GM21825 (cell line): Measurements from ENCODE around the gene APOL3.
"Not testable (repeated sequence)": the region's sequence is repeated elsewhere in the genome, so short reads cannot be mapped to it uniquely, and the experiment has no call there.

Source experiments
- ATAC-seq: cut with Tn5 transposase; IDR thresholded peaks from one replicate; pipeline ENCODE4 v1.9.1; 2021; ENCODE audit warnings: mild to moderate bottlenecking, moderate library complexity; ENCODE audit not compliant: unreplicated experiment

The APOL3 gene, protein sequence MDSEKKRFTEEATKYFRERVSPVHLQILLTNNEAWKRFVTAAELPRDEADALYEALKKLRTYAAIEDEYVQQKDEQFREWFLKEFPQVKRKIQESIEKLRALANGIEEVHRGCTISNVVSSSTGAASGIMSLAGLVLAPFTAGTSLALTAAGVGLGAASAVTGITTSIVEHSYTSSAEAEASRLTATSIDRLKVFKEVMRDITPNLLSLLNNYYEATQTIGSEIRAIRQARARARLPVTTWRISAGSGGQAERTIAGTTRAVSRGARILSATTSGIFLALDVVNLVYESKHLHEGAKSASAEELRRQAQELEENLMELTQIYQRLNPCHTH

DNA sequence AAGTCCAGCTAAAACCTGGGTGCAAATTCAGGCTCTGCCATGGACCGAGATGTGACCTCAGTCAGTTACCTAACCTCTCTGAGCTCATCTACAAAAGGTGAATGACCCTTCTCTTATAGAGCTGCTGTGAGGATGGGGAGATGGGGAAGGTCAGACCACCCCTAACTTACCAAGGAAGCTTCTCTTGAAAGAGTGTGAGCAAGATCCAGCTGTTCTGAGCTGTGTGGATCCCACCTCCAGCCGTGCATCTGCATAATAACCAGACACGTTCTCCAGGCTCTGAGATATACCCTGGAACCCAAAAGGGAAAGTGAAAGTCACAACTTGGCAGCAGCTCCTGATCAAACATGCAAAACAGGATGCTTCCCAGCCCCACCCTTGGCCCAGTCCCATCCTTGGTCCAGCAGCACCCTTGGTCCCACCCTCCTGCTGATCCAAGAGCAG lies at the start of gene APOL3:
TSS of gene APOL3 (minus strand) at position 257 of the 444 bp plus-strand sequence. CDS start 11,700 bp downstream, outside the sequence.
- ATAC-seq, result no peak

- ATAC-seq, result no peak
These were observed 49.7 kb upstream of the APOL3 start for GRCh38 chr22:36210224-36210623.

DNA sequence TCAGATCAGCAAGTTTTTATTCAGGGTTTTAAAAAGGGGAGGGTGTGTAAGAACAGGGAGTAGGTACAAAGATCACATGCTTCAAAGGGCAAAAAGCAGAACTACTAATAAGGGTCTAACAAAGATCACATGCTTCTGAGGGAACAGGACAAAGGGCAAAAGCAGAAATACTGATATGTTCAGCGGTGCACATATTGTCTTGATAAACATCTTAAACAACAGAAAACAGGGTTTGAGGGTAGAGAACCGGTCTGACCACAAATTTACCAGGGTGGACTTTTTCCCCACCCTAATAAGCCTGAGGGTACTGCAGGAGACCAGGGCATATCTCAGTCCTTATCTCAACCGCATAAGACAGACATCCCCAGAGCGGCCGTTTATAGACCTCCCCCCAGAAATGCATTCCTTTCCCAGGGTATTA lies 48.9 kb upstream of the APOL3 start:
- not testable (repeated sequence) for ATAC-seq

- ATAC-seq, result no peak
These were observed 48.4 kb upstream of the APOL3 start for GRCh38 chr22:36208914-36209313.

GRCh38 chr22:36208162-36208765 lies 47.7 kb upstream of the APOL3 start:
- ATAC-seq, result no peak

DNA sequence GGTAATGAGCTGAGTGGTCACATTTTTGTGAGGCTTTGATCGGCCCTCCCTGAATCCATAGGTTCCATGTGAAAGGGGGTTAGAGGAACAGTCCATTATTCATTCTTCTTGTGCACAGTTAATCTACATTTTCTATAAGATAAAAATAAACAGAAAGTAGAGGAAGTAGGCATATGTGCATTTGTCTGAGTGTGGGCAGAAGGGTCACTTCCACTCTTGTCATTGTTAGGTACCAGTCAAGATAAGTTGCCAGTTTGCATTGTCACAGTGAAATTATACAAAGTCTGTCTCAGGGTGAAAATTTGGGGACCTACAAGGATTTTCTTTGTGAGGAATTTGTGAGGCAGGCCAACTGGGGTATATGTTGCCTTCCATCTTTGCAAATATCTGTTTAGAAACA lies 45.7 kb upstream of the APOL3 start:
- no peak for ATAC-seq

GRCh38 chr22:36205573-36205972 lies 45.0 kb upstream of the APOL3 start:
- ATAC-seq, result not testable (repeated sequence)

GRCh38 chr22:36204632-36205015 lies 44.1 kb upstream of the APOL3 start:
- ATAC-seq, result no peak

DNA sequence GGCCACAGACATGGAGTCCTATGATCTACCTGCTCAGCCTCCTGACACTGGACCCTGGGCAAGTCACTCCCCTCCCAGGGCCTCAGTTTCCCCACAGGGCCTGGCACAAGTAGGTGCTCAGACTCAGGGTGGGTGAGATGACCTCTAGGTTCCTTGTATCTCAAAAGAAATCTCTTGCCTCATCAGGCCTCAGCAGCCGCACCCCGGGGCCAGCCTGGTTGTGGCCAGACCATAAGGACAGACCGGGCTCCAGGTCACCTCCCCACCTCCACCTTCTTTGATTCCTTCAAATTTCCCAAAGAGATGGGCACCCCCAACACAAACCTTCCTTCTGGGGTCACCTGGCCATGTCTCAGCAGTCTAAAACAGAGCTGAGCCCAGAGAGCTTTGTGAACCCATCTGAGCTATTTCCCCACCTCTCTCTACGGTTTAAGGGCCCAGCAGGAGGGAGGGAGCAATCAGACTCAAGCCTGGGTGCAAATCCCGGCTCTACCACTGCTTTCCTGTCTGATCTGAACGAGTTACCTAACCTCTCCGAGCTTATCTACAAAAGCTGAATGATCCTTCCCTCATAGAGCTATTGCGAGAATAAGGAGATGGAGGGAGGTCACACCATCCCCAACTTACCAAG lies 43.6 kb upstream of the APOL3 start:
- no peak for ATAC-seq

DNA sequence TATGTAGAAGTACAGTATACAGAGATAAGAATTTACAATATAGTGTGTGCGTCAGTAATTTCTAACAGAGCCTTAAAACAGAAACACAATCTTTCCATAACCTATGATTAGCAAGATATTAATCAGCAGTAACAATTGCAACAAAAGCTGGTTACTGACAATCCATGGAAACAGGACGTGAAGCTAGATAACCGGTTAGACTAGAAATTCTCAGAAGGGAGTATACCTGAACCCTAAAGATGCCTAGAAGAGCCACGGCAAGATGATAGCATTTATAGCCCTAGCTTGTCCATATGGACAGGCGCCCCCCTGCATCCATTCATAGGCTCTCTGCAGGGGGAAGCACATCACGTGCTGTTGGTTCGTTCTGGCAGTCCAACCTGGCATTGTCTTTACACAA lies 42.9 kb upstream of the APOL3 start:
- not testable (repeated sequence) for ATAC-seq

DNA sequence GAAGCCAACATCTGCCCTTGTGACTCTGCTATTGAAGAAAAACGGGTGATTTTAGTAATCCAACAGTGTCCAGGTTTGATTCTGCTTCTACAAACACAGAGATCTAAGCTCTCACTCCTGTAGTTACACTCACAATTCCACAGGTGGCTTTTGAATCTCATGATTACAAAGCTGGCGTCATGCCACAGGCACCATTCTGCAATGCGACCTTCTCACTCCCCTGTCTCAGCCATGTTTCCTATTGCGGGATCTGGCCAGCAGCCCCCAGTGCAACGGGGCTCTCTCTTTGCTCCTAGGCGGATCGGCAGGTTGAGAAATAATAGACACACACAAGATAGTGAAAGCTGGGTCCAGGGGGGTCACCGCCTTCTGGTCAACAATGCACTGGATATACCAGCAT lies 42.4 kb upstream of the APOL3 start:
- ATAC-seq, result not testable (repeated sequence)

GRCh38 chr22:36201630-36202319 lies 41.2 kb upstream of the APOL3 start, which contains the start of gene APOL4:
Gene APOL4 (minus strand): TSS chr22:36201809. CDS start chr22:36201734, 75 bp downstream.
- ATAC-seq, result no peak

DNA sequence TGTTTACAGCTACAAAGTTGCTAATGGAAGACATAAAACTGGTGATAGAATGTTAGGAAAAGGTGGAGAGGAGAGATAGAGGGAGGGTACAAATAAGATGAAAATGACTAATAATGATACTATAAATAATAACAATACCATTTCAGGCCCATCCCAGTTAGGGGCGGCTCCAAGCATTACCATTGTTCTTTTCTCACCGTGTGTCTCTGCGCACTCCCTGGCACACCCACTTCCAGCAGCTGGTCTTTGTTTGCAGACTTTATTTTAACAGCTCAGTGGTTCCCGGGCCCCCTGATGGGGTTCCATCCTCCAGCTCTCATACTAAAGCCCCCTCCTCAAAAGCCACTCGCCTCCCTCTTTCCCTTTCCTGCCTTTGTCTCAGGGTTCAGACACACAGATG lies 40.5 kb upstream of the APOL3 start:
- not testable (repeated sequence) for ATAC-seq

DNA sequence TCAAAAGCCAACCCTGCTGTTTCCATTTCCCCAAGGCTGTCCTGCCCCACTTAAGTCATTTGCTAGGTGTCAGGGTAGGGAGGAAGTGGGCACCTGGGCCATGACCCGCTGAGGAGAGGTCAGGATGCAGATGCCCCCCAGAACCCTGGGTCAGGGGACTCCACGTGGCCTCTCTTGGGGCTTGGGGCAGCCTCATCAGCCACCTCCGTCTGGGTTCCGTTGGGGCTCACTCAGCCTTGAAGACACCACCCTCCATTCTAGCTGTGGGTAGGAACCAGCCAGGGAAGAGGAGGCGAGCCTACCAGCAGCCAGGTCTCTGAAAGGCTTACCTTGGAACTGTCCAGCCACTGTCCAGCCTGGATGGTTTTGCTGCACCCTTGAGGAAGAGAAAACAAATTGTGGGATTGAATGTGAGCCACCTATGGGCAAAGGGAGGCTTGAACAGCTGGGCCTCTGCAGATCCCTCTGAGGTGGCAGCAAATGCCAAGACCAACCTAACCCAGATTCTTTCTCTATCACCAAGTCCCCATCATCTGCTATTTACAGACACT lies 38.5 kb upstream of the APOL3 start:
- ATAC-seq, result no peak

GRCh38 chr22:36198536-36198935 lies 38.0 kb upstream of the APOL3 start:
- ATAC-seq, result no peak

DNA sequence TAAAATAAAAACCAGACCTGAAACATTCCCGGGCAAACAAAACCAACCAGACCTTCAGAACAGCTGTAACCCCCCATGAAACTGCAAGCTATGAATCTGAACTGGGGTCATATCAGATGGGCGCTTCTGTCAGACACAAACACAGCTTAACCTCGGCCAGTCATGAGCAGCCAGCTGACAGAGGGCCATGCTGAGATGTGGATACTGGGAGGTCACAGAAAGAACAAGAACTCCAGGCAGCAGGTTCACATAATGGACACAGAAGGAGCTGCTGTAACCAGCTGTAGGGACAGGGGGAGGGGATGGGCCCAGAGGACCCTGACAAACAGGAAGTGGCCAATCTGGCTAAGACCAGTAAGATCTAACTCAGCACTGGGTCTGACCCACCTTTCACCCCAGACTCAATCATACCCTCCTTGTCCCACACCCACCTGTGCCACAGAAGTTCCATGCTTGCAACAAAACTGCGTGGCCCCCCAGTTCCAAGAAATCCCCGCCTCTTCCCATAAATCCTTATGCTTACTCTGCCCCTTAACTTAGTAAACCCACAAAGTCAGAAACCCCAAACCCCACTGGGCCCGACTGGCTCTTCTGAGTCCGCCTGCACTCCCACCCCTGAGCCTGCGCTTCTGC lies 37.1 kb upstream of the APOL3 start:
- no peak for ATAC-seq

- ATAC-seq, result no peak
These were observed 36.5 kb upstream of the APOL3 start for GRCh38 chr22:36197065-36197440.

GRCh38 chr22:36196254-36197064 lies 35.9 kb upstream of the APOL3 start:
- no peak for ATAC-seq

GRCh38 chr22:36194971-36195370 lies 34.4 kb upstream of the APOL3 start:
- ATAC-seq, result no peak

DNA sequence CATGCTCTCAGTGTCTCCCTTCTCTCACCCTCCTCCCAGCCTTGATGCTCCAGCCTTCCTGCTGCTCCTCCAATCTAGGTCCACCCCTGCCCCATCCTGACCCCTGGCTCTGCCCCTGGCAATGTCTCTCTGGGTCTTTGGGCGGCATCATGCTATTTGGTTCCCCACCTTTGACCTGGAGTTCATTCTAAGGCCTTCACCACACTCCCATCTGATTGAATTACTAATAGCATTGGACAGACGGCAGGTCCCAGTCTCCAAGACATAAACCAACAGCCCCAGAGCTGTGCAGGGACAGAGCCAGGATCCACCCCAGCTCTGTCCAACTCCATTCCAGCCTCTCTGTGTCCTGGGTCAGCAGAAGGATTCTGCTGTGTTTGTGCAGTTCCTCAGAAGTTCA lies 33.8 kb upstream of the APOL3 start:
- ATAC-seq, result no peak
